ENCODE measurements around the gene HHAT. TPM values are rescaled to one million over a fixed set of nuclear protein-coding genes. Genes with fewer than 3 reads are reported as not detected.

HHAT gene
- total RNA-seq, 1 donor = 2.4 TPM

GRCh38 chr1:210598135-210598652 is 269.5 kb downstream of the HHAT start:
- Histone ChIP-seq H3K4me1 (ENCODE audit: insufficient read depth, low read length) (peaks cover 20% of the 10 kb centered on the region), H3K4me3 (ENCODE audit: low read length) (no peak overlapping the region), H3K27me3 (ENCODE audit: insufficient read depth, low read length) (no peaks in the 10 kb centered on the region), H3K9me3 (ENCODE audit: low read depth, low read length) (no peaks in the 10 kb centered on the region)

- H3K4me3 ChIP-seq (ENCODE audit: low read length) = no peak overlapping the region
- H3K9me3 ChIP-seq (ENCODE audit: low read depth, low read length) = no peaks in the 10 kb centered on the region
- H3K4me1 ChIP-seq (ENCODE audit: insufficient read depth, low read length) = peaks cover 20% of the 10 kb centered on the region
- no peaks in the 10 kb centered on the region for H3K27me3 ChIP-seq (ENCODE audit: insufficient read depth, low read length)
Observed at GRCh38 chr1:210600421-210601159, 271.9 kb downstream of the HHAT start.

GRCh38 chr1:210603123-210603522 is 274.4 kb downstream of the HHAT start:
- Histone ChIP-seq H3K9me3 (ENCODE audit: low read depth, low read length) (no peaks in the 10 kb centered on the region), H3K27me3 (ENCODE audit: insufficient read depth, low read length) (no peaks in the 10 kb centered on the region), H3K4me3 (ENCODE audit: low read length) (no peak overlapping the region), H3K4me1 (ENCODE audit: insufficient read depth, low read length) (peaks cover 9% of the 10 kb centered on the region)

GRCh38 chr1:210605099-210605498 is 276.4 kb downstream of the HHAT start:
- Histone ChIP-seq H3K27me3 (ENCODE audit: insufficient read depth, low read length) (no peaks in the 10 kb centered on the region), H3K4me3 (ENCODE audit: low read length) (no peak overlapping the region), H3K4me1 (ENCODE audit: insufficient read depth, low read length) (no peaks in the 10 kb centered on the region), H3K9me3 (ENCODE audit: low read depth, low read length) (no peaks in the 10 kb centered on the region)

GRCh38 chr1:210607361-210607760 is 278.7 kb downstream of the HHAT start:
- no peak overlapping the region for H3K4me3 ChIP-seq (ENCODE audit: low read length)
- H3K9me3 ChIP-seq (ENCODE audit: low read depth, low read length) = no peaks in the 10 kb centered on the region
- no peaks in the 10 kb centered on the region for H3K27me3 ChIP-seq (ENCODE audit: insufficient read depth, low read length)
- no peaks in the 10 kb centered on the region for H3K4me1 ChIP-seq (ENCODE audit: insufficient read depth, low read length)

- Histone ChIP-seq H3K9me3 (ENCODE audit: low read depth, low read length) (no peaks in the 10 kb centered on the region), H3K27me3 (ENCODE audit: insufficient read depth, low read length) (no peaks in the 10 kb centered on the region), H3K4me1 (ENCODE audit: insufficient read depth, low read length) (no peaks in the 10 kb centered on the region), H3K4me3 (ENCODE audit: low read length) (no peak overlapping the region)
Observed at GRCh38 chr1:210608767-210609166, 280.1 kb downstream of the HHAT start.

- H3K4me1 ChIP-seq (ENCODE audit: insufficient read depth, low read length) = no peaks in the 10 kb centered on the region
- no peaks in the 10 kb centered on the region for H3K9me3 ChIP-seq (ENCODE audit: low read depth, low read length)
Observed at GRCh38 chr1:210616356-210616755, 287.7 kb downstream of the HHAT start.

GRCh38 chr1:210617293-210617692 is 288.6 kb downstream of the HHAT start:
- Histone ChIP-seq H3K4me3 (ENCODE audit: low read length) (no peak overlapping the region), H3K27me3 (ENCODE audit: insufficient read depth, low read length) (no peaks in the 10 kb centered on the region), H3K9me3 (ENCODE audit: low read depth, low read length) (no peaks in the 10 kb centered on the region), H3K4me1 (ENCODE audit: insufficient read depth, low read length) (no peaks in the 10 kb centered on the region)

More at GRCh38 chr1:210616356-210616755, 287.7 kb downstream of the HHAT start:
- no peak overlapping the region for H3K4me3 ChIP-seq (ENCODE audit: low read length)
- H3K27me3 ChIP-seq (ENCODE audit: insufficient read depth, low read length) = no peaks in the 10 kb centered on the region

- Histone ChIP-seq H3K4me1 (ENCODE audit: insufficient read depth, low read length) (no peaks in the 10 kb centered on the region), H3K9me3 (ENCODE audit: low read depth, low read length) (no peaks in the 10 kb centered on the region), H3K27me3 (ENCODE audit: insufficient read depth, low read length) (no peaks in the 10 kb centered on the region), H3K4me3 (ENCODE audit: low read length) (no peak overlapping the region)
Observed at GRCh38 chr1:210618369-210618768, 289.7 kb downstream of the HHAT start.

GRCh38 chr1:210620867-210621488 is 292.3 kb downstream of the HHAT start:
- Histone ChIP-seq H3K4me1 (ENCODE audit: insufficient read depth, low read length) (no peaks in the 10 kb centered on the region), H3K27me3 (ENCODE audit: insufficient read depth, low read length) (no peaks in the 10 kb centered on the region), H3K4me3 (ENCODE audit: low read length) (no peak overlapping the region), H3K9me3 (ENCODE audit: low read depth, low read length) (no peaks in the 10 kb centered on the region)

GRCh38 chr1:210621712-210622111 is 293.0 kb downstream of the HHAT start:
- Histone ChIP-seq H3K4me3 (ENCODE audit: low read length) (no peak overlapping the region), H3K27me3 (ENCODE audit: insufficient read depth, low read length) (no peaks in the 10 kb centered on the region), H3K4me1 (ENCODE audit: insufficient read depth, low read length) (no peaks in the 10 kb centered on the region), H3K9me3 (ENCODE audit: low read depth, low read length) (no peaks in the 10 kb centered on the region)

- Histone ChIP-seq H3K4me1 (ENCODE audit: insufficient read depth, low read length) (no peaks in the 10 kb centered on the region), H3K27me3 (ENCODE audit: insufficient read depth, low read length) (no peaks in the 10 kb centered on the region), H3K4me3 (ENCODE audit: low read length) (no peak overlapping the region), H3K9me3 (ENCODE audit: low read depth, low read length) (no peaks in the 10 kb centered on the region)
Observed at GRCh38 chr1:210624722-210625121, 296.0 kb downstream of the HHAT start.

- H3K4me3 ChIP-seq (ENCODE audit: low read length) = no peak overlapping the region
- no peaks in the 10 kb centered on the region for H3K4me1 ChIP-seq (ENCODE audit: insufficient read depth, low read length)
- H3K27me3 ChIP-seq (ENCODE audit: insufficient read depth, low read length) = no peaks in the 10 kb centered on the region
- no peaks in the 10 kb centered on the region for H3K9me3 ChIP-seq (ENCODE audit: low read depth, low read length)
Observed at GRCh38 chr1:210625715-210626114, 297.0 kb downstream of the HHAT start.

- H3K27me3 ChIP-seq (ENCODE audit: insufficient read depth, low read length) = no peaks in the 10 kb centered on the region
- H3K4me1 ChIP-seq (ENCODE audit: insufficient read depth, low read length) = no peaks in the 10 kb centered on the region
- no peak overlapping the region for H3K4me3 ChIP-seq (ENCODE audit: low read length)
- no peaks in the 10 kb centered on the region for H3K9me3 ChIP-seq (ENCODE audit: low read depth, low read length)
Observed at GRCh38 chr1:210626341-210626740, 297.6 kb downstream of the HHAT start.

- Histone ChIP-seq H3K27me3 (ENCODE audit: insufficient read depth, low read length) (no peaks in the 10 kb centered on the region), H3K4me3 (ENCODE audit: low read length) (no peak overlapping the region), H3K9me3 (ENCODE audit: low read depth, low read length) (no peaks in the 10 kb centered on the region), H3K4me1 (ENCODE audit: insufficient read depth, low read length) (no peaks in the 10 kb centered on the region)
Observed at GRCh38 chr1:210627755-210628154, 299.1 kb downstream of the HHAT start.

GRCh38 chr1:210629276-210629675 is 300.6 kb downstream of the HHAT start:
- Histone ChIP-seq H3K4me3 (ENCODE audit: low read length) (no peak overlapping the region), H3K4me1 (ENCODE audit: insufficient read depth, low read length) (no peaks in the 10 kb centered on the region), H3K9me3 (ENCODE audit: low read depth, low read length) (no peaks in the 10 kb centered on the region), H3K27me3 (ENCODE audit: insufficient read depth, low read length) (no peaks in the 10 kb centered on the region)

Data from mononuclear cell (primary cell).